ENCODE measurements around the gene ZNF319.

ZNF319 gene

DNA sequence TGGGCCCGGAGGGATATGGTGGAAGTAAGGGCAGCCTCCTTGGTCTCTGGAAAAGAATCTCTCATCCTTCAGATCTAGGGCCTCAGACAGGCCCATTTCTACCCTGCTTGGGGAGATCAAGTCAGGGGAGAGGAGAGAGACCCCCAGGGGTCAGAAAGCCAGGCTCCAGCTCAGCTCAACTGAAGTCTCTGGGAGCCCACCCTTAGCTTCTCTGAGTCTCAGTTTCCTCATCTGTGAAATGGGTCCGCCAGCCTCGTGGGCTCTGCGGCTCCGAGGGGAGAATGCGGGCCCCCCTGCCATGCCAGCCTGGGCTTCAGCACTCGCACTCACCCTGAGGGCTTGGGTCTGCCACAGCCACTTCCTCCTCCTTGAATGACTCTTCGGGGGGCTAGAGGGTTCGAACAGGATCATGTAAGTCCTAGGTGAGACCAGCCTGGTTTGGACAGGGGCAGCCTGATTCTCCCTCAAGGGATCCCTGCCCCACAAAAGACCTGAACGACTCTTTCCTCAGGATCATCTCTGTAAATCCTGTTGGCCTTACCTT is 36.2 kb downstream of the ZNF319 start:
- no peak overlapping the region for H3K4me3 ChIP-seq (ENCODE audit: low read depth, low read length)
- CTCF ChIA-PET, result no interaction called here
- TF ChIP-seq, protein P1, sequence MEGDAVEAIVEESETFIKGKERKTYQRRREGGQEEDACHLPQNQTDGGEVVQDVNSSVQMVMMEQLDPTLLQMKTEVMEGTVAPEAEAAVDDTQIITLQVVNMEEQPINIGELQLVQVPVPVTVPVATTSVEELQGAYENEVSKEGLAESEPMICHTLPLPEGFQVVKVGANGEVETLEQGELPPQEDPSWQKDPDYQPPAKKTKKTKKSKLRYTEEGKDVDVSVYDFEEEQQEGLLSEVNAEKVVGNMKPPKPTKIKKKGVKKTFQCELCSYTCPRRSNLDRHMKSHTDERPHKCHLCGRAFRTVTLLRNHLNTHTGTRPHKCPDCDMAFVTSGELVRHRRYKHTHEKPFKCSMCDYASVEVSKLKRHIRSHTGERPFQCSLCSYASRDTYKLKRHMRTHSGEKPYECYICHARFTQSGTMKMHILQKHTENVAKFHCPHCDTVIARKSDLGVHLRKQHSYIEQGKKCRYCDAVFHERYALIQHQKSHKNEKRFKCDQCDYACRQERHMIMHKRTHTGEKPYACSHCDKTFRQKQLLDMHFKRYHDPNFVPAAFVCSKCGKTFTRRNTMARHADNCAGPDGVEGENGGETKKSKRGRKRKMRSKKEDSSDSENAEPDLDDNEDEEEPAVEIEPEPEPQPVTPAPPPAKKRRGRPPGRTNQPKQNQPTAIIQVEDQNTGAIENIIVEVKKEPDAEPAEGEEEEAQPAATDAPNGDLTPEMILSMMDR (IDR thresholded peaks at IDR 0.05; ENCODE audit: insufficient read depth, low read length, missing control alignments), result no peak
- POLR2A ChIA-PET, result no interaction called here
- DNase-seq (ENCODE audit: low read depth, low spot score), result no peak

DNA sequence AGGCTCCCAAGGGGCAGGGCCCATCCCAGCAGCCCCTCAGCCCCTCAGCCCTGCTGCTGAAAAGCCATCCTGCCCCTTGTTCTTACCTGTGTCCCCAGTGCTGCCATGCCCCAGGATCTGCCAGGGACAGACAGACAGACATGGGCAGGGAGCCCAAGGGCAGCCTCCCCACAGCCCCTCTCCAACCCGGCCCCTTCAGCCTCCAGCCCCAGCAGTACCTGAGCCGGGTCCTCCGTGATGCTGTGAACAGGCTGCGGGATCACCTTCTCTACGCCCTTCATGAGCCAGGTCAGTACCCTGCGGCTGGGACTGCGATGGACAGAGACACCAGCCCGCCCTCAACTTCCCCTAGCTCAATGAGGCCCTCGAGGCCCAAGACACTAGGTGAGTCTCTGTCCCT is 37.7 kb downstream of the ZNF319 start:
- CTCF ChIA-PET, result no interaction called here
- no peak overlapping the region for H3K4me3 ChIP-seq (ENCODE audit: low read depth, low read length)
- TF ChIP-seq, protein P1 (IDR thresholded peaks at IDR 0.05; ENCODE audit: insufficient read depth, low read length, missing control alignments), result no peak
- DNase-seq (ENCODE audit: low read depth, low spot score), result no peak
- POLR2A ChIA-PET, result no interaction called here

DNA sequence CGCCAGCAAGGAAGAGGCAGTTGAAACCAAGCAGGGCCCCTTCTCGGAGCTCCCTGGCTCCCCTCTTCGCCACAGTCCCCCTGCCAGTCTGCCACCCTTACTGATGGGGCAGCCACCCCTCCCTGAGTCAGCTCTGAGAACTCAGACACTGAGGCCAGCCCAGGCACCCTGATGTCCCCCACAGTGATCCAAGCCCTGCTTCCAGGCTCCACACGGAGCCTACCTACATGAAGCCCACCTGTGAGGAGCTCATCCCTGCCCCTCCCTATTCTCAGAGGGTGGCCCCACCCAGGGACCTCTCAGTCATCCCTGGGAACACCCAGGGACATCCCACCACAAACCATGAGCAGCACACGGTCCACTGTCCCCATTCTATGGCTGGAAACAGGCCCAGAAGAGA is 38.4 kb downstream of the ZNF319 start:
- DNase-seq (ENCODE audit: low read depth, low spot score), result no peak
- POLR2A ChIA-PET, result no interaction called here
- TF ChIP-seq, protein P1 (IDR thresholded peaks at IDR 0.05; ENCODE audit: insufficient read depth, low read length, missing control alignments), result no peak
- H3K4me3 ChIP-seq (ENCODE audit: low read depth, low read length), result no peak overlapping the region
- CTCF ChIA-PET, result no interaction called here

DNA sequence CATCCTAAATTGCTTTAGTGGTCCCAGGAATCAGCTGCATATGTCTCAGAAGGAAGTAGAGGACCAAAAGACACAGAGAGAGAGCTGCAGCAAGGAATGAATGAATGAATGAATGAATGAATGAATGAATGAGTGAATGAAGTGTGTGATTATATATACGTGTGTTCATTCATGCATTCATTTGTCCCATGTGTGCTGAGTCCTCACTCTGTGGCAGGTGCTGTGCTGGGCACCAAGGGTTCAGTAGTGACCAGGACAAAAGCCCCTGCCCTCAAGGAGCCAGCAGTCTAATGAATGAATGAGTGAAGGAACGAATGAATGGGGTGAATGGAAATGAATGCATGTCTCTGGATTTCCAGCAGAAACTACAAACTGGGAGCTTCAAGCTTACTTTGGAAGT is 38.9 kb downstream of the ZNF319 start:
- no peak for DNase-seq (ENCODE audit: low read depth, low spot score)
- CTCF ChIA-PET, result no interaction called here
- H3K4me3 ChIP-seq (ENCODE audit: low read depth, low read length), result no peak overlapping the region
- POLR2A ChIA-PET, result no interaction called here
- TF ChIP-seq, protein P1 (IDR thresholded peaks at IDR 0.05; ENCODE audit: insufficient read depth, low read length, missing control alignments), result no peak

DNA sequence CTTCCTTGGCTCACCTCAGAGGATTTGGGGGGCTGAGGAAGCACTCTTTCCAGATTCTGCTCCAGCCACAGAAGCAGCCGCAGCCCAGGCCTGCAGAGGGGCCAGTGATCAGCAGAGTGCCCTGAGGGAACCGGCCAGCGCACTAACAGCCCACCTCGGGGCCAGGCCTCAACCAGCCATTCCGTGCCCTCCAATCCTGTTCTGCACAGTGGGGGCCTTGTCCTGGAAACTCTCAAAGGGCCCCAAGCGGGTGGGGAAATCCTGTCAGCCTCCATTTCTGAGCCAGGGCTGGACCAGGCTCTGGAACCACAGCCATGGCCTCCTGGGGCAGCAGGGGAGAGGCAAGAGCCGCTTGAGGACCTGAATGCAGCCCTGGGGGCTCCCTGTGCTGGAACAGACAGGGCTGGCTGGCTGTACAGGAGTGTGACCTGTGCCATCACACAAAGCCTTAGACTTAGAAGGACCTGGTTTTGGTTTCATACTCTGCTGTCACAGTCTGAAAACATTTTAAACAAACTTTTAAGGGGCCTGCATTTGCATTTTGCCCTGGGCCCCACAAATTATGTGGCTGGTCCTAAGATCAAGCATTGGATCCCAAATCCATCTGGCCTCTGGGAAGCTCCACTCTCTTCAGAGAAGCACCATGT is 39.5 kb downstream of the ZNF319 start:
- CTCF ChIA-PET, result interaction anchor here (0.6 kb wide), 1 partner anchor 1334 kb away, joined by 3 read pairs; no protein-coding TSS in a partner anchor
- POLR2A ChIA-PET, result no interaction called here
- TF ChIP-seq, protein P1 (IDR thresholded peaks at IDR 0.05; ENCODE audit: insufficient read depth, low read length, missing control alignments), result no peak
- no peak for DNase-seq (ENCODE audit: low read depth, low spot score)
- H3K4me3 ChIP-seq (ENCODE audit: low read depth, low read length), result no peak overlapping the region

DNA sequence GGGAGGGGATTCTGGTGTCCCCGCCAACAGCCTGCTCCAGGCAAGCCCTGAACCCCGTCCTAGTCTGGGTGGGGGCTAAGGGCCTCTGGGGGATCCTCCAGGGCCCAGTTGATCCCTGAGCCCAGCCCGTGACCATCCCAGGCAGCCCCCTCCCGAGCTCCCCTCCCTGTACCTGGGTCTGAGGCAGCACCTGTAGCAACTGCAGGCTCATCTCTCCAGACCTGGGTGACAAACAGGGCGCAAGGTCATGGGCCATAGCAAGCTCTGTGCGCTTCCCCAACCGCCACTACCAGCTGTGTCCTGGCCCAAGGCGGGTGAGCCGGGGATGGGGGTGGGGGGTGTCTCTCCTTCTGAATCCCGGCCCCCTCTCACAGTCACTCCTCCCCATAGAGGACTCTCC is 40.2 kb downstream of the ZNF319 start:
- H3K4me3 ChIP-seq (ENCODE audit: low read depth, low read length), result no peak overlapping the region
- POLR2A ChIA-PET, result no interaction called here
- DNase-seq (ENCODE audit: low read depth, low spot score), result no peak
- TF ChIP-seq, protein P1 (IDR thresholded peaks at IDR 0.05; ENCODE audit: insufficient read depth, low read length, missing control alignments), result no peak
- CTCF ChIA-PET, result interaction anchor here (0.6 kb wide), 1 partner anchor 1333 kb away, joined by 3 read pairs; no protein-coding TSS in a partner anchor

Measured in AG04449 (cell line).